Motor neuron (in vitro differentiated cells): ENCODE results near the gene CCDC102A. TPM values are rescaled to one million over a fixed set of nuclear protein-coding genes. Genes with fewer than 3 reads are reported as not detected.

Experiments used
- ATAC-seq, 8 experiments: fragments of 200-7000 bp; cut with Tn5 transposase; replicated peaks in 6 of 8; 2 replicates each; pipeline ENCODE4 v1.8.0; 2021; ENCODE audit warnings: mild to moderate bottlenecking in 8 of 8, moderate library complexity in 8 of 8
- H3K27ac ChIP-seq, 2 donors: fragments of 250-450 bp; sonication (Bioruptor Pico); 2 replicates each; pipeline ENCODE4 v1.9.0; 2021; ENCODE audit warnings: antibody characterized with exemption in 2 of 2, mild to moderate bottlenecking in 2 of 2, moderate library complexity in 1 of 2
- H3K4me1 ChIP-seq, 2 donors: fragments of 250-450 bp; sonication (Bioruptor Pico); replicated peaks in 1 of 2; 2 replicates each; pipeline ENCODE4 v1.6.1; 2021; ENCODE audit warnings: antibody characterized with exemption in 2 of 2, mild to moderate bottlenecking in 2 of 2, moderate library complexity in 1 of 2
- H3K4me3 ChIP-seq, 5 donors: fragments of 250-450 bp; sonication (Bioruptor Pico); 2 replicates each; pipeline ENCODE4 v1.9.0; 2021; ENCODE audit warnings: antibody characterized with exemption in 5 of 5, mild to moderate bottlenecking in 5 of 5, moderate library complexity in 4 of 5
- whole genome bisulfite sequencing, 10 experiments: fragments of 450-650 bp; shearing (Covaris generic); methylation state at CpG; one replicate each; pipeline ENCODE4 v1.0.0; 2022; 5-methylcytosine and 5-hydroxymethylcytosine counted together
- in situ Hi-C, 9 experiments: fragments of 400-800 bp; cut with MboI; loops; one replicate each; pipeline ENCODE4 v1.15.0; 2021; ENCODE audit warnings: low sequenced_read_pairs in 9 of 9, low pct_unique_long_range_greater_than_20kb in 2 of 9; ENCODE audit not compliant: unreplicated experiment in 9 of 9
- total RNA-seq, 8 experiments: library from RNA; unstranded; fragments of 300-600 nt; gene quantifications; 2 replicates each; pipeline versions ENCODE4 v1.2.3 to v1.2.4, GENCODE V29; 2022

CCDC102A gene
- total RNA-seq, 8 experiments from 2014 or later, result 1.1 to 16.8 (median 6.2) TPM

GRCh38 chr16:57540906-57541753, 4.8 kb upstream of the CCDC102A start:
- in situ Hi-C loops, result no loop called here
- 40 to 89% (median 80%) methylated on average over 2 to 6 of the region's 12 CpGs; no CpG with 5 or more reads in 3 of the 10 experiments for WGBS, 10 experiments
- ATAC-seq, result no peak
- Histone ChIP-seq H3K27ac (no peak overlapping the region), H3K4me1 (peaks cover 0 to 5% of the 10 kb centered on the region in 2 donors), H3K4me3 (no peak overlapping the region)

DNA sequence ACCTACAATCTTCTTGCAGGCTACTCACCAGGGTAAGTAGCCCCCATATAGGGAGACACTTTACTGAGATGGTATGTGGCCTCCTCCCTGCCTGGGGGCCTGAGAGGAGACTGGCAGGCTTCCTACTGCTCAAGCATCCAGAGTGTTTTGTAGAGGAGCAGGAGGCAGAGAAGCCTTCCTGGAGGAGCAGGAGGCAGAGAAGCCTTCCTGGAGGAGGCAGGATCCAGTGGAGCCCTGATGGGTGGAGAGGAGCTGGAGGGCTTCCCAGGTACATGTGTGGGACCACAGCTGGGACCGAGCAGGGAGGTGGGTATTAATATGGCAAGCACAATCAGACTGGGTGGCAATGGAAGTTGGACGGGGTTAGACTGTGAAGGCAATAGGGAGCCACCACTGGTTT, 4.0 kb upstream of the CCDC102A start:
- 80% methylated on average over 2 of the region's 2 CpGs; no CpG with 5 or more reads in 9 of the 10 experiments for WGBS, 10 experiments
- in situ Hi-C loops, result no loop called here

DNA sequence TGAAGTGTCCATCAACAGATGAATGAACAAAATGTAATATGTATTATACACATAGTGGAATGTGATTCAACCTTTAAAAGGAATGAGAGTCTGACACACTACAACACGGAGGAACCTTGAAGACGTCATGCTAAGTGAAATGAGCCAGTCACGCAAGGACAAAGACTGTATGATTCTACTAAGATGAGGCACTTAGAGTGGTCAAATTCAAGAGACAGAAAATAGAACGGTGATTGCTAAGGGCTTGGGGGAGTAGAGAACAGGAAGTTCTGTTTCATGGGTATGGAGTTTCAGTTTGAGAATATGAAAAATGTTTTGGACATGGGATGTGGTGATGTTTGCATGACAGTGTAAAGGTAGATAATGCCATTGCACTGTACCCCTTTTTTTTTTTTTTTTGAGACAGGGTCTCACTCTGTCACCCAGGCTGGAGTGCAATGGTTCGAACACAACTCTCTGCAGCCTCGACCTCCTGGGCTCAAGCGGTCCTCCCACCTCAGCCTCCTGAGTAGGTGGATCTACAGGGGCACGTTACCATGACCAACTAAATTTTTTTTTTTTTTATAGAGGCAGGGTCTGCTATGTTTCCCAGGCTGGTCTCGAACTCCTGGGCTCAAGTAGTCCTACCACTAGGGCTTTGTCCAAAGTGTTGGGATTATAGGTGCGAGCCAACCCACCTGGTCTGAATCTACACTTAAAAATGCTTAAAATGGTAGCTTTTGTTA, 2.9 kb upstream of the CCDC102A start:
- Histone ChIP-seq H3K4me3 (no peak overlapping the region), H3K4me1 (peaks cover 0 to 7% of the 10 kb centered on the region in 2 donors), H3K27ac (no peak overlapping the region)
- no peak for ATAC-seq
- 22 to 100% (median 90%) methylated on average over 1 to 8 of the region's 10 CpGs for WGBS, 10 experiments
- in situ Hi-C loops, result no loop called here

More for the DNA sequence above, 4.0 kb upstream of the CCDC102A start:
- ATAC-seq, result no peak
- Histone ChIP-seq H3K27ac (no peak overlapping the region), H3K4me3 (no peak overlapping the region), H3K4me1 (peaks cover 0 to 5% of the 10 kb centered on the region in 2 donors)

DNA sequence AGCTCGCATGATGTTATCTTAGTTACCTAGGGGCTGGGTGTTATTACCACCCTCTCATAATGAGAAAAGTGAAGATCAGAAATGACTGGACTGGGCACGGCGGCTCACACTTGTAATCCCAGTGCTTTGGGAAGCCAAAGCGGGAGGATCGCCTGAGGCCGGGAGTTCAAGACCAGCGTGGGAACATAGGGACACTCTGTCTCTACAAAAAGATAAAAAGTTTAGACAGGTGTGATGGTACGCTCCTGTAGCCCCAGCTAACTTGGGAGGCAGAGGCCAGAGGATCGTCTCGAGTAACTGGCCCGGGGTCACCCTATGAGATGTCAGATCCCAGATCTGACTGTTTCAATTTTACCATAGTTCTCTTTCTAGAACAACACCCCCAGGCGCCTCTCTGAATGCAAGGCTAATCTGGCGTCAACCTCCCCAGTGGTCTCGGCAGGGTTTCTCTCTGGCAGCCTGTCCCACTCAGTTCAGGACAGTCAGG, 1.9 kb upstream of the CCDC102A start:
- WGBS, 10 experiments, result 66 to 100% (median 90%) methylated on average over 2 to 10 of the region's 14 CpGs; no CpG with 5 or more reads in 4 of the 10 experiments
- in situ Hi-C loops, result no loop called here
- ATAC-seq, result no peak

GRCh38 chr16:57537581-57538234, 1.3 kb upstream of the CCDC102A start:
- ATAC-seq, result no peak
- H3K4me3 ChIP-seq, result no peak overlapping the region
- peaks cover 4 to 15% of the 10 kb centered on the region in 2 donors for H3K4me1 ChIP-seq
- no peak overlapping the region for H3K27ac ChIP-seq
- 15 to 77% (median 50%) methylated on average over 3 to 10 of the region's 10 CpGs for WGBS, 10 experiments
- in situ Hi-C loops, result no loop called here

More for the DNA sequence above, 1.9 kb upstream of the CCDC102A start:
- no peak overlapping the region for H3K27ac ChIP-seq
- H3K4me1 ChIP-seq, result peaks cover 0 to 10% of the 10 kb centered on the region in 2 donors
- no peak overlapping the region for H3K4me3 ChIP-seq

DNA sequence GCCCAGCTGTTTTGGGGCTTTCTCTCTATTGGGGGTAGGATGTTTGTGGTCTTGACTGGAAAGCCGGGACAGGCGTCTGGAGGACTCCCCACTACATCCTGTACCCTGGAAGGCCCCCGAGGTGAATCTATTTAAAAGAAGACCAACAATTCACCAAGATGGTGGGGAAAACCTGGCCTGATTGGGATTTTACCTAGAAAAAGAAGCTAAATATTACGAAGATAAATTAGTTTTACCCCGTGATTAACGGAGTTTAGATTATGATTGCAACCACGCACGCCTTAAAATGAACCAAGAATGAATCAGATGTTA, 779 bp upstream of the CCDC102A start:
- in situ Hi-C loops, result no loop called here
- Histone ChIP-seq H3K4me3 (peak overlapping the region in 2 of 5 donors; percentile 64 to 71), H3K4me1 (peaks cover 9 to 20% of the 10 kb centered on the region in 2 donors), H3K27ac (no peak overlapping the region)
- 20 to 80% (median 34%) methylated on average over 1 to 8 of the region's 8 CpGs; no CpG with 5 or more reads in 1 of the 10 experiments for WGBS, 10 experiments
- no peak for ATAC-seq

- peak; percentile 87 to 96 (median 94) for ATAC-seq
- Histone ChIP-seq H3K4me1 (peaks cover 10 to 20% of the 10 kb centered on the region in 2 donors), H3K27ac (peak overlapping the region in 1 of 2 donors; percentile 70), H3K4me3 (peak overlapping the region; percentile 61 to 81 (median 71))
- no CpG with 5 or more reads among the region's 50 CpGs for WGBS, 10 experiments
- in situ Hi-C loops, result no loop called here
Observed at GRCh38 chr16:57535680-57536305, 578 bp downstream of the CCDC102A start.

DNA sequence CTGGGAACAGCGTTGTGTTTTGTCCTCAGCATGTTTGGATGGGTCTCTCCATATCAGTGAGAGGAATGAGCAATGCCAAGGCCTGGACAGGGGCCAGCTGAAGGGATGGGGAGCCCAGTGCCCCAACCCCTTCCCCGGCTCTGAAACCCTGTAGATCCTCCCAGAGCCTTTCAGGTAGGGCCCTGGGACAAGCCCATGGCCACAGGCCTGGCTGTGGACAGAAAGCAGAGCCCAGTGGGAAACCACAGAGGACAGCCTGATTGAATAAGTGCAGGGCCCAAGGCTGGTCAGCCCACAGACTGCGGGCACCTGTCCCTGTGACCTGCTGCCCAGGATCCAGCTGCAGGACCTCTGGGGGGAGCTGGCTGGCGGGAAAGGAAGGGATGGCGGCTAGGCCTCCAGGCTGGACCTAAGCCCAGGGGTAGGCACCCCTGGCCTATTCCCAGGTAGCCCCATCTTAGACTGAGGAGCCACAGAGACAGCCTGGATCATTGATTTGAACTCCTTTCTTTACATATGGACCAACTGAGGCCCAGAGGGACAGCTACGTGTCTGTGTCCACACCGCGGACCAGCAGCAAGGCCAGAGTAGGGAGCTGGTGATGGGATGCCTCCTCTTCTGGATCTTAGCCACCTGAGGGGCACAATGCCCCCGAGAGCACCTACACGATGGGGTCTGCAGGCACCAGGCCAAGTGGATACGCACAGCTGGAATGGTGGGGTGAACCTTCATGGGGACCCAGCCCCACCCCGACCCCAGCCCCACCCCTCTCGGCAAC, 1.3 kb downstream of the CCDC102A start:
- no peak overlapping the region for H3K27ac ChIP-seq
- in situ Hi-C loops, result no loop called here
- peaks cover 10 to 24% of the 10 kb centered on the region in 2 donors for H3K4me1 ChIP-seq
- peak overlapping the region in 3 of 5 donors; percentile 61 to 71 (median 64) for H3K4me3 ChIP-seq
- 0 to 100% (median 61%) methylated on average over 1 to 4 of the region's 13 CpGs; no CpG with 5 or more reads in 5 of the 10 experiments for WGBS, 10 experiments
- no peak for ATAC-seq

- no peak for ATAC-seq
- WGBS, 10 experiments, result 80 to 100% (median 97%) methylated on average over 1 to 6 of the region's 7 CpGs; no CpG with 5 or more reads in 5 of the 10 experiments
- Histone ChIP-seq H3K27ac (no peak overlapping the region), H3K4me1 (peaks cover 10 to 28% of the 10 kb centered on the region in 2 donors), H3K4me3 (no peak overlapping the region)
- in situ Hi-C loops, result no loop called here
Observed at GRCh38 chr16:57534337-57534880, 2.0 kb downstream of the CCDC102A start.

DNA sequence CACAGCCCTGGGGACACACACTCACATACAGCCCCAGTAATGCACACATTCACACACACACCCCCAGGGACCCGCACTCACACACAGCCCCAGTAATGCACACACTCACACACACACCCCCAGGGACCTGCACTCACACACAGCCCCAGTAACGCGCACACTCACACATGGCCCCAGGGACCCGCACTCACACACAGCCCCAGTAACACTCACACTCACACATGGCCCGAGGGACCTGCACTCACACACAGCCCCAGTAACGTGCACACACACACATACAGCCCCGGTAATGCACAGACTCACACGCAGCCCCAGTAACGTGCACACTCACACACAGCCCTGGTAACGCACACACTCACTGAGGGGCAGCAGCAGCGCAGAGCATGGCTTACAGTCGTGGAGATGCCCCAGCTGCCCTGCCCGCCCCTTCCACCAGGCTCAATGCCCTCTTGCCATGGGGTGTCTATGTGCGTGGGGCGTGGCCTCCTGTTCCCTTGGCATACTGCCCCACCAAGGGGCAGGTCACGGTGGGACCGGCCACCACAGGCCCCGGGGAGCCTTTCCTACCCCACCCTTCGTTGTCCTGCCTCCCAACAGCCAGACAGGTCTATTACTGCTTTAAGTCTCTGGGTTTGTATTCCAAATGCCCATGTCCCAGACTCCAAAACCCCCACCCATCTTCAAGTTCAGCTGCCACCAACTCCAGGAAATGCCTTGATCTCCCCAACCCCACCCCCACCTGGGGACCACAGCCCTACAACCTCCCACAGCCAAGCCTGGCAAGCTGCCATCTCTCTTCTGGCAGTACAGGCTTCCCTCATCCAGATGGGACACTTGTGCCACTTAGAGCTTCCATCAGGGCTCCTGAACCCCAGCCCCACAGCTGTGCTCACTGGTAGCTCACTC, 2.7 kb downstream of the CCDC102A start:
- Histone ChIP-seq H3K27ac (no peak overlapping the region), H3K4me3 (no peak overlapping the region), H3K4me1 (peaks cover 10 to 28% of the 10 kb centered on the region in 2 donors)
- in situ Hi-C loops, result no loop called here
- 7 to 100% (median 65%) methylated on average over 1 to 6 of the region's 19 CpGs; no CpG with 5 or more reads in 5 of the 10 experiments for WGBS, 10 experiments
- no peak for ATAC-seq

GRCh38 chr16:57532266-57532625, 4.1 kb downstream of the CCDC102A start:
- ATAC-seq, result no peak
- Histone ChIP-seq H3K27ac (no peak overlapping the region), H3K4me3 (no peak overlapping the region), H3K4me1 (peaks cover 10 to 28% of the 10 kb centered on the region in 2 donors)
- in situ Hi-C loops, result no loop called here
- 44 to 100% (median 68%) methylated on average over 1 to 3 of the region's 7 CpGs; no CpG with 5 or more reads in 6 of the 10 experiments for WGBS, 10 experiments
